ENCODE measurements around the gene TRIB2. TPM values are rescaled to one million over a fixed set of nuclear protein-coding genes. Genes with fewer than 3 reads are reported as not detected.

TRIB2 gene
- total RNA-seq, 1 donor, result 28.9 TPM

- DNase-seq (ENCODE audit: low read depth), result no peak
- no peak for TF ChIP-seq CTCF (IDR thresholded peaks at IDR 0.05; ENCODE audit: insufficient read depth, low read depth, low read length)
- no peak overlapping the region for H3K4me3 ChIP-seq (ENCODE audit: low read depth, low read length)
These were observed 54.4 kb downstream of the TRIB2 start for GRCh38 chr2:12771154-12771553.

- H3K4me3 ChIP-seq (ENCODE audit: low read depth, low read length), result no peak overlapping the region
- TF ChIP-seq CTCF (IDR thresholded peaks at IDR 0.05; ENCODE audit: insufficient read depth, low read depth, low read length), result no peak
- DNase-seq (ENCODE audit: low read depth), result no peak
These were observed 57.1 kb downstream of the TRIB2 start for GRCh38 chr2:12773586-12774394.

- H3K4me3 ChIP-seq (ENCODE audit: low read depth, low read length), result no peak overlapping the region
- no peak for DNase-seq (ENCODE audit: low read depth)
These were observed 57.6 kb downstream of the TRIB2 start for GRCh38 chr2:12774395-12774727.

GRCh38 chr2:12776521-12776961 lies 59.8 kb downstream of the TRIB2 start:
- no peak for DNase-seq (ENCODE audit: low read depth)
- no peak for TF ChIP-seq CTCF (IDR thresholded peaks at IDR 0.05; ENCODE audit: insufficient read depth, low read depth, low read length)

More at GRCh38 chr2:12774395-12774727, 57.6 kb downstream of the TRIB2 start:
- no peak for TF ChIP-seq CTCF (IDR thresholded peaks at IDR 0.05; ENCODE audit: insufficient read depth, low read depth, low read length)

GRCh38 chr2:12778369-12778768 lies 61.6 kb downstream of the TRIB2 start:
- no peak for TF ChIP-seq CTCF (IDR thresholded peaks at IDR 0.05; ENCODE audit: insufficient read depth, low read depth, low read length)
- DNase-seq (ENCODE audit: low read depth), result no peak
- no peak overlapping the region for H3K4me3 ChIP-seq (ENCODE audit: low read depth, low read length)

More at GRCh38 chr2:12776521-12776961, 59.8 kb downstream of the TRIB2 start:
- H3K4me3 ChIP-seq (ENCODE audit: low read depth, low read length), result no peak overlapping the region

- no peak for DNase-seq (ENCODE audit: low read depth)
- no peak for TF ChIP-seq CTCF (IDR thresholded peaks at IDR 0.05; ENCODE audit: insufficient read depth, low read depth, low read length)
- no peak overlapping the region for H3K4me3 ChIP-seq (ENCODE audit: low read depth, low read length)
These were observed 62.3 kb downstream of the TRIB2 start for GRCh38 chr2:12778811-12779579.
